Pons (tissue), 1 donor: Measurements from ENCODE around the gene NCR3LG1.

Source experiments
- DNase-seq: peaks from one replicate; pipeline ENCODE4 v3.0.0-alpha.2; 2016; ENCODE audit warnings: low spot score

The NCR3LG1 gene

GRCh38 chr11:17394743-17395390, 43.3 kb downstream of the NCR3LG1 start:
- DNase-seq, result no peak

- no peak for DNase-seq
Observed at GRCh38 chr11:17395554-17395961, 44.0 kb downstream of the NCR3LG1 start.

GRCh38 chr11:17395978-17396377, 44.4 kb downstream of the NCR3LG1 start:
- no peak for DNase-seq

GRCh38 chr11:17396598-17397310, 45.2 kb downstream of the NCR3LG1 start:
- no peak for DNase-seq

- DNase-seq, result no peak
Observed at GRCh38 chr11:17397311-17398002, 45.9 kb downstream of the NCR3LG1 start.

GRCh38 chr11:17399236-17399635, 47.6 kb downstream of the NCR3LG1 start:
- DNase-seq, result no peak

GRCh38 chr11:17400048-17400775, 48.6 kb downstream of the NCR3LG1 start:
- no peak for DNase-seq

- no peak for DNase-seq
Observed at GRCh38 chr11:17401316-17401715, 49.7 kb downstream of the NCR3LG1 start.

- no peak for DNase-seq
Observed at GRCh38 chr11:17401841-17402240, 50.2 kb downstream of the NCR3LG1 start.

- no peak for DNase-seq
Observed at GRCh38 chr11:17402486-17402885, 50.9 kb downstream of the NCR3LG1 start.

- DNase-seq, result no peak
Observed at GRCh38 chr11:17403980-17404759, 52.6 kb downstream of the NCR3LG1 start.

- peak; percentile 67 for DNase-seq
Observed at GRCh38 chr11:17405232-17406005, 53.8 kb downstream of the NCR3LG1 start.

- no peak for DNase-seq
Observed at GRCh38 chr11:17406082-17406817, 54.6 kb downstream of the NCR3LG1 start.

GRCh38 chr11:17406818-17407149, 55.2 kb downstream of the NCR3LG1 start:
- DNase-seq, result no peak

- DNase-seq, result no peak
Observed at GRCh38 chr11:17407575-17407974, 56.0 kb downstream of the NCR3LG1 start.

GRCh38 chr11:17408026-17408425, 56.4 kb downstream of the NCR3LG1 start:
- DNase-seq, result no peak

- DNase-seq, result no peak
Observed at GRCh38 chr11:17408641-17409040, 57.0 kb downstream of the NCR3LG1 start.

- no peak for DNase-seq
Observed at GRCh38 chr11:17410606-17411379, 59.2 kb downstream of the NCR3LG1 start.

- no peak for DNase-seq
Observed at GRCh38 chr11:17411418-17411817, 59.8 kb downstream of the NCR3LG1 start.
